Measurements from ENCODE around the gene AHI1.
A peak's percentile ranks its signal among the peaks of the same experiment; 100 is the strongest.

The AHI1 gene

DNA sequence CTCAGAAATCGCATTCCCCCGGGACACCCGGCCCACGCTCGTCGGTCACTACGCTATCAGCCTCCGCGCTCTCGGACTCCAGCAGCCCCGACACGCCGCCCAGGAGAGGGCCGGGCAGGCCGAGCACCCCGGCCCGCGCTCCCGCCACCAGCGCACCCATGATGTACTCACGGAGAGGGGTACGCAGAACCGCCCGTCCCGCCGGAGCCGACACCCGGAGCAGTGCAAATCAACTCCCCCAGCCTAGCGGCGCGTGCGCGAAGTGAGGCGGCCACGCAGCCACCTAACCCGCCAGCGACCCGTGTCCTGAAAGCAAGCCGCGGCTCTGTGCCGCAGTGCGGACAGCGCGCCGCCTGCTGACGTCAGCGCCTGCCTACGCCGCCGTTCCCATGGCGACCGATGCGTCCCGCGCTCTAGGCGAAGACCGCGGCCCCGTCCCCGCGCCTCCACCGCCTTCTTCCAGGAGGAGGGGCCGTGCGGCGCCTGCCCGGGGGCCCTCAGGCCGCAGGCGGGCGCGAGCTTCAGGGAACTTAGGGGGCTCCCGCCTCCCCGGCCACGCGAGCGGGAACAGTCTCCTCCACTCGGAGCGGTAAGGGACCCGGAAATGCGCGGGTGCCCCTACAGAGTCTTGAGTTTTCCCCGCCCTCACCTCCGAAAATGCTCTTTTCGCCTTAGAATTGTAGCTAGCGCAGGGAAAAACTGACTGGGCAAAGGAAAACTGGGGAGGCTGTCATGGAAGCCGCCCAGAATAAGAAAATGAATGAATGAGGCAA, at the start of gene AHI1:
AHI1 (minus strand) TSS at position 329 of the 773 bp plus-strand sequence. CDS start 5,503 bp downstream, outside the sequence.
- DNase-seq = peak; percentile 81 to 84

GRCh38 chr6:135546680-135547418, 49.3 kb upstream of the AHI1 start:
- DNase-seq = no peak

DNA sequence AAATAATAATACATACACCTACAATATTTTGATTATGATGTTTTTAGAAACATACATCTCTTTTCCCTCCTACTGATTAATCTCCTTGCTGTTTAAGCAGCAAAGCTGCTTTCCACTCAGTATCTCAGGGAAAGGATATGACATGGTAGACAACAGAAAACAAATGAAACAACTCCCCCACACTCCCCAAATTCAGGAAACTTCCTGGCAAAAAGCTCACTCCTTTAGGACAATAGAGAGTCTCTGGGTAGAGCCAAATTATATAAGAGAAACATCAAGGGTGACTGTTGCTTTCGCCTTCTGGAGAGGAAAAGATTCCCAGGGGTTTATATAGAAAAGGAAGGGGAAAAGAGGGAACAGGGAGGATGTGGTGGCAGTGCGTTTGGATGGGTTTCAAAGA, 48.7 kb upstream of the AHI1 start:
- no peak for DNase-seq

DNA sequence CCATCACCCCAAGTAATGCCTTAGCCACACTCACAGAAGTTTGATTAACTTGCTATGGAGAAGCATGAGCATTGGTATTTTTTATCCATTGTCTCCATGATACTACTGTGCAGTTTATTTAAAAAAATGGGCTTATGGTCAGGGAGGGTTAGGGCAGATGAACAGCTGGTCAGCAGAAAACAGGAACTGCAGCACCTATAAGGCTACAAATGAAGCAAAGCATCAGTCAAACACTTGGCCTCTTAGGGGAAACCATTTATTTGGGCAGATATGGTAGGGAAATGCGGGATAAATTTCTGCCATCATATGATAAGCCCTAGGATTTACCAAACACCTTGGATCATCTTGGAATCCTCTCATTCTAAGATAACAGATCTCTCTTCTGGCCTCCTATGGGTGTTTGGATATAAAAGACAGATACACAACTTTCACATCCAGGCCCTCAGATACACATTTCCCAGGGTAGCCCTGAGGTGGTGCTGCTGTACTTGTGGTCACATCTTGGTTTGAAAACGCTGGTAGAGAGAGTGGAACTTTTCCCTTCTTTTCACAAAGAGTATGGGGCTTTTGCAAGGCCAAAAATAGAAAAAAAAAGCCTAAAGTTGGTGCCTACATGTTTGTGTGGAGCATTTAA, 42.8 kb upstream of the AHI1 start:
- DNase-seq = no peak

GRCh38 chr6:135537741-135538301, 40.3 kb upstream of the AHI1 start:
- no peak for DNase-seq

GRCh38 chr6:135535989-135536414, 38.5 kb upstream of the AHI1 start:
- no peak for DNase-seq

DNA sequence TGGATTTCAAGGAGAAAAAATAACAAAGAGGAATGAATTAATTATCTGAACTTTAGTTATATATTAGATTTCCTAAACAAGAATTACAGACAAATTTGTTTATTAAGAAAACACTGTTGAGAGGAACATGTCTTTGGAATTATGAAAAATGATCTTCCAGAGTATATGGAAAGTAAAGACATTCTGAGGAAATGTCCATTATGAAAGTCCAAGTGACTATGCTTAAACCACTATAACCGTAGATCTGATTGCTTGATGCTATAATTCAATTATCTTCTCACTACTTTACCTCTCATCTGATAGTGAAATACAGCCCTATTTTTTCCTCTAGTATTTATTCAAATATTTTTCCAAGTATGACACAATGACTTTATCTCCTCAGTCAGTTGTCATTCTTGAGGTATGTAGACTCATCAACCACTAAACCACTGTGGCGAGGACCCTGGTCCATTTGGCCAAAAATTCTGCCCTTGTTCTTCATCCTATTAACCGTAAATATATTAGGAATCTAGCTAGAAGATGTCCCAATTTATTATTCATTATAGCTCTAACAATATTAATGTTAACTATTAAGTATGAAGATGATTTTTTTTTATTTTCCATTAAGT, 37.3 kb upstream of the AHI1 start:
- no peak for DNase-seq

DNA sequence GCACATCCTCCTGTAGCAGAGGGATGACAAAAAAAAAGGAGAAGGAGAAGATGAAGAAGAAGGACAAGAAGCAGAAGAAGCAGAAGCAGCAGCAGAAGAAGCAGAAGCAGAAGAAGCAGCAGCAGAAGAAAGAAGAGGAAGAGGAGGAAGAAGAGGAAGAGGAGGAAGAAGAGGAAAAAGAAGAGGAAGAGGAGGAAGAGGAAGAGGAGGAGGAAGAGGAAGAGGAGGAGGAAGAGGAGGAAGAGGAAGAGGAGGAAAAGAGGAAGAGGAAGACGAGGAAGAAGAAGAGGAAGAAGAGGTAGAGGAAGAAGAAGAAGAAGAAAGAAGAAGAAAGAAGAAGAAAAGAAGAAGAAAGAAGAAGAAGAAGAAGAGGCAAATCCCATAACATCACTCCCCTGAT, 35.0 kb upstream of the AHI1 start:
- DNase-seq = no peak

- no peak for DNase-seq
Observed at GRCh38 chr6:135531954-135532490, 34.5 kb upstream of the AHI1 start.

GRCh38 chr6:135530113-135530512, 32.6 kb upstream of the AHI1 start:
- no peak for DNase-seq

- DNase-seq = no peak
Observed at GRCh38 chr6:135527960-135528249, 30.4 kb upstream of the AHI1 start.

- no peak for DNase-seq
Observed at GRCh38 chr6:135527116-135527959, 29.8 kb upstream of the AHI1 start.

GRCh38 chr6:135525594-135525993, 28.1 kb upstream of the AHI1 start:
- no peak for DNase-seq

- DNase-seq = no peak
Observed at GRCh38 chr6:135522965-135523692, 25.6 kb upstream of the AHI1 start.

- no peak for DNase-seq
Observed at GRCh38 chr6:135521431-135521830, 23.9 kb upstream of the AHI1 start.

DNA sequence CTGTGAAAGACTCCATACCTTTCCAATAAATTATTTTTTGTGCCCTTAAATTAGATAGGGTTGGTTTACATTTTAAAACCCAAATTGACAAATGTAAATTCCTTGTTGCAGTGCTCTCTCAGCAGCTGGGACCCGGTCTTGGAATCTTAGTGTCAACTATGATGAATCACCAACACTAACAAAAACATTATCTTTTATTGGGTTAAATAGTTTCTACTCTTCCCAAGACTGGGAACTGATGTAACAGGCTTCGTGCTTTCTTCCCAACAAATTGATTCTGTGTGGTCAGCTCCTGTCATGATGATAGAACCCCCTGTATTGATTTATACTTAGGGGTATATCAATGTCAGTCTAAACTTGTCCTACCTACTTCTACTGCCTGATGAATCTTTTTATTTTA, 23.2 kb upstream of the AHI1 start:
- no peak for DNase-seq

- DNase-seq = no peak
Observed at GRCh38 chr6:135519348-135519747, 21.8 kb upstream of the AHI1 start.

DNA sequence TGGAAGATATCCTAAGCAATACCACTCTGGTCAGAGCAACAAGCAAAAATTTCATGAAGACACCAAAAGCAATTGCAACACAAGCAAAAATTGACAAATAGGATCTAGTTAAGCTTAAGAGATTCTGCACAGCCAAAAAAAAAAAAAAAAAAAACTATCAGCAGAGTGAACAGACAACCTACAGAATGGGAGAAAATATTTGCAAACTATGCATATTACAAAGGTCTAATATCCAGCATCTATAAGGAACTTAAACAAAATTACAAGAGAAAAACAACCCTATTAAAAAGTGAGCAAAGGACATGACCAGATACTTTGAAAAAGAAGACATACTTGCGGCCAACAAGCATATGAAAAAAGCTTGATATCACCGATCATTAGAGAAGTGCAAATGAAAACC, 20.0 kb upstream of the AHI1 start:
- no peak for DNase-seq

- DNase-seq = no peak
Observed at GRCh38 chr6:135514706-135515105, 17.2 kb upstream of the AHI1 start.

- DNase-seq = no peak
Observed at GRCh38 chr6:135506270-135506997, 8.9 kb upstream of the AHI1 start.

- no peak for DNase-seq
Observed at GRCh38 chr6:135505648-135506047, 8.1 kb upstream of the AHI1 start.
